DMS 273 (cell line): ENCODE data around the gene HEBP2.

Experiments
- DNase-seq: peaks from one replicate; lab custom pipeline; 2025; ENCODE audit not compliant: unreplicated experiment; lab: John Stamatoyannopoulos, UW

The HEBP2 gene

GRCh38 chr6:138397128-138398122 is 6.6 kb upstream of the HEBP2 start:
- peak; percentile 57 for DNase-seq

GRCh38 chr6:138400326-138400725 is 3.7 kb upstream of the HEBP2 start:
- no peak for DNase-seq

- DNase-seq = no peak
These were observed 1.8 kb upstream of the HEBP2 start for GRCh38 chr6:138401960-138402837.

GRCh38 chr6:138402838-138403187 is 1.2 kb upstream of the HEBP2 start:
- no peak for DNase-seq

GRCh38 chr6:138403324-138403800 is 661 bp upstream of the HEBP2 start:
- peak; percentile 65 for DNase-seq

- DNase-seq = no peak
These were observed 779 bp downstream of the HEBP2 start for GRCh38 chr6:138404666-138405337.

- DNase-seq = no peak
These were observed 1.9 kb downstream of the HEBP2 start for GRCh38 chr6:138405816-138406413.

- DNase-seq = no peak
These were observed 2.4 kb downstream of the HEBP2 start for GRCh38 chr6:138406443-138406842.

- DNase-seq = no peak
These were observed 6.2 kb downstream of the HEBP2 start for GRCh38 chr6:138410048-138410735.

GRCh38 chr6:138410972-138411880 is 7.2 kb downstream of the HEBP2 start:
- DNase-seq = no peak

GRCh38 chr6:138415125-138415524 is 11.1 kb downstream of the HEBP2 start:
- DNase-seq = no peak

- no peak for DNase-seq
These were observed 12.2 kb downstream of the HEBP2 start for GRCh38 chr6:138416206-138416605.

- DNase-seq = no peak
These were observed 13.6 kb downstream of the HEBP2 start for GRCh38 chr6:138417493-138418117.

GRCh38 chr6:138418118-138418742 is 14.2 kb downstream of the HEBP2 start:
- DNase-seq = no peak

GRCh38 chr6:138419766-138420165 is 15.7 kb downstream of the HEBP2 start:
- no peak for DNase-seq

GRCh38 chr6:138420356-138420755 is 16.3 kb downstream of the HEBP2 start:
- DNase-seq = no peak

- no peak for DNase-seq
These were observed 17.1 kb downstream of the HEBP2 start for GRCh38 chr6:138421089-138421488.

GRCh38 chr6:138421608-138422007 is 17.6 kb downstream of the HEBP2 start:
- DNase-seq = no peak
